Ramos (cell line): Measurements from ENCODE around the gene CLVS2.

Source experiments
- in situ Hi-C: fragments of 300-500 bp; cut with MboI; formaldehyde crosslinking; loops from one replicate; pipeline ENCODE4 v1.14.3; 2022; ENCODE audit warnings: low sequenced_read_pairs; ENCODE audit not compliant: unreplicated experiment

CLVS2 gene

DNA sequence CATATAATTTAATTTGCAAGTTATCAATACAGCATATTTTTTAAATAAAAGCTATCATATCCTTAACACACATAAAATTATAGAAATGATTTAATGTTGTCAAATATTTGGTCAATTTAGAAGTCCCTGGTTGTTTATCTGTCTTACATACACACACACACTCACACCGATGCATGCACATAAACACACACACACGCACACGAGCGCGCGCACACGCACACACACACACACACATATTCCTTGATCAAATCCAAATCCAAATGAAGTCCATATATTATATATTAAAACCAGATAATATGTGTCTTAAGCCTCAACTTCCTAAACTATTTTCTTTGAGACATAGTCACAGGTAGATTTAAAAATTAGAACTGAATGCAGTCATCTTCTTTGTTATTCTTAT is 120.3 kb downstream of the CLVS2 start:
- in situ Hi-C loops = no loop called here

DNA sequence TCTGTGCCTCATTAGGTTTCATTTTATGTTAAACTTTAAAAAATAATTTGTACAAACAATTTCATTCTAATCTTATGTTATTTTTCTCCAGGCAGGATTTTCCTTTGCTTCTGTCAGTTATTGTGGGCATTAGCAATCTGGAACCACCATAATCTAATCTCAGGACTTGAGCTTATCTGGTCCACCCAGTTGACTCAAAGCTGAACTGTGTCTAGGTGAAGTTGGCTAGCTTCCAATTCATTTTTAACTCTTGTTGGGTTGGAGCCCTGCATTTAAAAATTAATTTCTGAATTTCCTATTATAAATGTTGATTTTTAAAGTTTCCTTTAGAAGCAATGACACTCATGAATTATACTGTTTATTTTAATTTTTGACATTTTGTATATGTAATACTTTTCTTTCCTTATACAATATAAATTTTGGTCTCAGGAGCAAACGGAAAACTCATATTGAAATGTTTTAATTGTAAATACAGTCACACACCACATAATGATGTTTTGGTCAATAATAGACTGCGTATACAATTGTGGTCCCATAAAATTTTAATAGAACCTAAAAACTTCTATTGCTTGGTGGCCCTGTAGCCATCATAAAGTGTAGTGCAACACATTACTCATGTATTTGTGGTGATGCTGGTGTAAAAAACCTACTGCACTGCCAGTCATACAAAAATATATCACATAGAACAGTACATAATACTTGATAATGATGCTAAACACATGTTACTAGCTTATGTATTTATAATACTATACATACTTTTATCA is 121.3 kb downstream of the CLVS2 start:
- in situ Hi-C loops = no loop called here

DNA sequence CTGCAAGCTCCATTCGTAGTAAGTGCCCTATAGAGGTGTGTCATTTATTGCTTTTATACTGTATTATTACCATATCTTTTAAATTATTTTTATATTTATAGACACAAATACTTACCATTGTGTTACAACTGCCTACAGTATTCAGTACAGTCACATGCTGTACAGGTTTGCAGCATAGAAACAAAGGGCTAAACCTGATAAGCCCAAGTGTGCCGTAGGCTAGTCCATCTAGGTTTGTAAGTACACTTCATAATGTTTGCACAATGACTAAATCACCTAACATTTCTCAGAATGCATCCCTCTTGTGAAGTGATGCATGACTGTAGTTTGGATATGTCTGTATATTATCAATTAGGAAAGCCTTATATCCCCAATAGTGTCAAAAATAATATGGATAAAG is 122.8 kb downstream of the CLVS2 start:
- in situ Hi-C loops = no loop called here
